Memory B cell (primary cell): Measurements from ENCODE around the gene UNK.
"Not testable (repeated sequence)": the region's sequence is repeated elsewhere in the genome, so short reads cannot be mapped to it uniquely, and the experiment has no call there.

Experiments used
- ATAC-seq: fragments of 150-1000 bp; cut with Tn5 transposase; 2 replicates; pipeline ENCODE4 v1.10.0; 2021; ENCODE audit warnings: low read depth, mild to moderate bottlenecking, moderate library complexity
- DNase-seq, 2 donors: peaks; one replicate each; pipeline ENCODE4 v3.0.0; 2022; ENCODE audit warnings: low spot score in 2 of 2
- H3K27ac Mint-ChIP-seq: one replicate; pipeline ENCODE4 v1.8.0; 2022; ENCODE audit warnings: mild to moderate bottlenecking, moderate library complexity, mixed read lengths
- H3K27me3 Mint-ChIP-seq: one replicate; pipeline ENCODE4 v1.8.0; 2022; ENCODE audit warnings: mixed read lengths
- H3K36me3 Mint-ChIP-seq: one replicate; pipeline ENCODE4 v1.8.0; 2022; ENCODE audit warnings: mild to moderate bottlenecking, mixed read lengths
- H3K4me1 Mint-ChIP-seq: one replicate; pipeline ENCODE4 v1.8.0; 2022; ENCODE audit warnings: mixed read lengths
- H3K4me3 Mint-ChIP-seq: one replicate; pipeline ENCODE4 v1.8.0; 2022; ENCODE audit warnings: mild to moderate bottlenecking, moderate library complexity, mixed read lengths
- H3K9me3 Mint-ChIP-seq: one replicate; pipeline ENCODE4 v1.8.0; 2022; ENCODE audit warnings: mixed read lengths

Gene UNK

DNA sequence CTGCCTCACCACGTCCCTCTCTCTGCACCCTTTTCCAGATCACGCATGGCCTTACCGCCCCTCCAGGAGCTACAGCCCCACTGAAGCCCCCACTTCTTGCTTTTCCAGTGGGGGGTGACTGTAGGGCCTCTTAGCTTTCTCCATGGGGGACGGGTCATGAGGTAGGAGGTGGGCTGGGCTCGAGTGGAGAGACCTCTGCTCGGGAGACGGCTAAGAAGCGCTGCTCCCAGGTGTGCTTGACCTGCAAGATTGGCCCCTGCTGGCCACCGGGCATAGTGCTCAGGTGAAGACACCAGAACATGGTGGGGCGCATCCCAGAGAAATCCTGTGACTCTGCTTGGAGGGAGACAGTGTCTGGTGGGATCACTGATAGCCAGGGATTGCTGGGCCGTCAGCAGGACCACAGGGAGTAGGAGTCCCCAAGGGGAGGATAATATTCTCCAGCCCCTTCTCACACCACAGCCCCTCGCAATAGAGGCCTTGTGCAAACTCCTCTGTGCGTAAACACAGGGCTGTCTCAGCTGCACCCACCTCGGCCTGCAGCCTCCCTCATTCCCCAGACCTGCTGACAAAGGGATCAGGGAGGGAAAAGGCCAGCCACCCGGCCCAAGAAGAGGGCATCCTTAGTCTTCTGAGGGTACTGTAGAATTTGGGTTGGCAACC, 10.7 kb upstream of the UNK start:
- no peak overlapping the region for H3K27ac Mint-ChIP-seq

DNA sequence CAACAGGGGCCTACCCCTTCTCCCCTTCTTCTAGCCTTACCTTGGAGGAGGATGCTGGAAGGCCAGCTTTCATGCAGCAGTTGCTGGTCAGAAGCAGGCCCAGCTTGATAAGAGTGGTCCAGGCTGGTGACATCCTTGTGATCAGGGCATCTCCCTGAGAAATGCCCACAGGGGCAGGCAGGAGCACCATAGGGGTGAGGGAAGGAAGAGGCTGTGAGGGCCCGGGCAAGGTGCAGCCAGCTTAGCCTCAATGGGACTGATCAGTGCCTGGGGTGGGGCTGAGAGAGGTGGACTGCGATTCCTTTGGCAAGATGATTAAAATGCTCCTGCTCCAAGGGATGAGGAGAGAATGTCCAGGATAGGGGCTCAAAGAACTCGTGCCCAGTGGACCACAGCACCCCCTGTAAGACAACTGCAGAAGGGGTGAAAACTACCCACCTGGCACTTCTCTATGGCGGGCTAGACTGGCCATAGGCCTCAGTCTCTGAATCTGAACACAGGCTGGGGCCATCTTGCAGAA, 10.1 kb upstream of the UNK start:
- no peak overlapping the region for H3K4me3 Mint-ChIP-seq
- ATAC-seq (no peak), DNase-seq (no peak)
- H3K36me3 Mint-ChIP-seq, result peaks cover 13% of the 10 kb centered on the region
- no peak overlapping the region for H3K27ac Mint-ChIP-seq
- no peaks in the 10 kb centered on the region for H3K9me3 Mint-ChIP-seq
- H3K27me3 Mint-ChIP-seq, result no peaks in the 10 kb centered on the region
- H3K4me1 Mint-ChIP-seq, result peaks cover 23% of the 10 kb centered on the region

More for the DNA sequence above, 10.7 kb upstream of the UNK start:
- ATAC-seq (no peak), DNase-seq (no peak)
- Mint-ChIP-seq H3K9me3 (no peaks in the 10 kb centered on the region), H3K27me3 (no peaks in the 10 kb centered on the region), H3K4me1 (peaks cover 22% of the 10 kb centered on the region), H3K4me3 (no peak overlapping the region), H3K36me3 (peaks cover 12% of the 10 kb centered on the region)

DNA sequence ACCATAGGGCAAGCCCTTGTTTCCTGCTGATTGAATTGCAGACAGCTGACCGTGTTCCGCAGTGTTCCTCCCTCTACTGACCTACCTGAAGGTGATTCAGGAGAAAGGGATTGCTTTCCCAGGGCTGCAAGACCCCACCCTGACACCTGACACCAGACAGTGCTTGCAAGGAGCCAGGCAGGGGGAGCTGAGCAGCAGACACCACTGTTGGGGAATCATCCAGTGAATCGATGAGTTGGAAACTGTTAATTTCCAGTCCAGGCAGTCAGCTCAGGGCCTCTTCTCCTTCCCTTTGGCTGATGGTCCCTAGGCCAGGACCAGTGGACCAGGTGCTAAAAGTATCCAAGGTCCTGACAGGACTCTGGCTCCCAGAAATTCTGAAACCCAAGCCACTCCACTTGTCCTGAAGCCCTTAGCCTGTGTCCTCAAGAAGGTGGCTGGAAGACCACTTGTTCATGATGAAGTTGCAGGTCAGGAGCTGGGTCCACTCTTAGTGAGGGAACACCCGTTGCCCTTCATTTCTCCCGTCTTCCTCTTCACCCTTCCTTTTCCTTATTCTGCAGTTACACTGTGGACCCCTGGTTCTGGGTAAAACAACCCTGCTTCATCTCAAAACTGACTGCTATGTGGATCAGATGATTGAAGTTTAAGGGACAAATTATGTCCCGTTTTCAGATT, 9.5 kb upstream of the UNK start:
- no peak overlapping the region for H3K4me3 Mint-ChIP-seq
- peak overlapping the region; percentile 100 for H3K27ac Mint-ChIP-seq
- ATAC-seq, result no peak
- peaks cover 27% of the 10 kb centered on the region for H3K4me1 Mint-ChIP-seq
- peaks cover 15% of the 10 kb centered on the region for H3K36me3 Mint-ChIP-seq
- H3K27me3 Mint-ChIP-seq, result no peaks in the 10 kb centered on the region
- H3K9me3 Mint-ChIP-seq, result no peaks in the 10 kb centered on the region
- no peak for DNase-seq

DNA sequence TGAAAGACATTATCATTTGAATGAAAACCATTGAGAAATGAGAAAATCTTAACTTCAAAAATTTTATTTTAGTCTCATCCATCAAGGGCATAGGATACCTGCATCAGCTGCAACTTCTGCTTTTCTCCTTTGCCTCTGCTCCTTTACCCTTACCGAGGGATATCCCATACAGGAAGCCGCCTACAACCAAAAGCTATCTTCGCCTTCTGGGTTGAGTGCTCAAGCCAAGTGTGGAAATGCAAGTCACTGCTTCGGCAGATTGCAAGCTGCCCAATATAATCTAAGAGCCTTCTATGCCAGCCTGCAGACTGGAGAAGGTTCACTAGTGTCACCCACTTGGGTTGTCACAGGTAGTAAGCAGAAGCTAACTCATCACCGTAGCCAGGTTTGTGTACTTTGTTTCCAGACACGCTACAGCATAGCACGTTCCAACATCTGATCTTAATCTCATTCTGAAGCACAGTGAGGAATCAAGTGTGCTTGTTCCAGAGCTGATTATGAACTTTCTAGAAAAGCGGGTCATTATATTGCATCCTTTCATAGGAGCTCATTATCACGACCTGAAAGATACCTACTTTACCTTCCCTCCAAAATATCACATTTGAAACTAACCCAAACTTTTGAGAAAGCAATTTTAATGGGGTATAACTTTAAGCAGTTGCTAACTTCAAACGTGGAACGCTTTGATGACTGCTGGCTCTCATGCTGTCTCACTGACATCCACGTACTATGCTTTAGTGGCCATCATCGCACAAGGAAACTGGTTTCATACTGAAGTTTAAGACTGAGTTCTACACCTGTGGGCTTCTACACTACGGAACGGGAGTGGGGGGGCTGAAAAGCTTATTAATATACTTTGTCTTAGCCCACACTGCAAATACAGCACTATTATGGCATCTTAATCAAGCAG, 8.0 kb upstream of the UNK start:
- no peaks in the 10 kb centered on the region for H3K9me3 Mint-ChIP-seq
- peak in 1 of 2 donors; percentile 54 for DNase-seq
- peak overlapping the region; percentile 100 for H3K27ac Mint-ChIP-seq
- H3K36me3 Mint-ChIP-seq, result peaks cover 15% of the 10 kb centered on the region
- H3K4me1 Mint-ChIP-seq, result peaks cover 27% of the 10 kb centered on the region
- no peaks in the 10 kb centered on the region for H3K27me3 Mint-ChIP-seq
- ATAC-seq, result peak; percentile 6
- H3K4me3 Mint-ChIP-seq, result peak overlapping the region; percentile 76

DNA sequence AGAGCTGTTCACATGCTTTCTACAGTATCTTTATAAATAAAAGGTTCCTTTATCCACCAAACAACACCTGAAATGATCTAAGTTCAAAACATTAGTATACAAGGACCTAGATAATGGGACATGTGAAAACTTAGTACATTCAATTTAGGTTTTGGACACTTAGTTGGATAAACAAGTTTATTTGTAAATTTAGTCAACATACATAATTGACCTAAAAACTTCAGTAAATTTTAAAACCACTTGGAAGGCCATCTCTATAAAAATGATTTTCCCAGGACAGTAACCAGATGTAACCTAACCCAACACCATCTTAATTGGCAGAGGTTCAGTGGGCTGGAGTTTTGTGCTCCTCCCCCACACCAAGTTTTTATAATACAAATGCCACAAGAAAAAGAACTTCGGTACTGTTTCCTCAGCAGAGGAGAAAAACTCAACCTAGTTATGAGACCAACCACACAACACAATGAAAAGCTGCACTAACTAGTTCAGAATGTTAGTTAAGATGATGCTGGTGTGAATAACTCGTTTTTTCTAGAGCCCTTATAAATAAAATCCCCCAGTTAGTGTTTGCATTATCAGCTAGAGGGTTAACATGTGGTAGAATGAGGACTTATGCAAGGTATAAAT, 7.2 kb upstream of the UNK start:
- H3K36me3 Mint-ChIP-seq, result peaks cover 15% of the 10 kb centered on the region
- H3K27ac Mint-ChIP-seq, result peak overlapping the region; percentile 100

DNA sequence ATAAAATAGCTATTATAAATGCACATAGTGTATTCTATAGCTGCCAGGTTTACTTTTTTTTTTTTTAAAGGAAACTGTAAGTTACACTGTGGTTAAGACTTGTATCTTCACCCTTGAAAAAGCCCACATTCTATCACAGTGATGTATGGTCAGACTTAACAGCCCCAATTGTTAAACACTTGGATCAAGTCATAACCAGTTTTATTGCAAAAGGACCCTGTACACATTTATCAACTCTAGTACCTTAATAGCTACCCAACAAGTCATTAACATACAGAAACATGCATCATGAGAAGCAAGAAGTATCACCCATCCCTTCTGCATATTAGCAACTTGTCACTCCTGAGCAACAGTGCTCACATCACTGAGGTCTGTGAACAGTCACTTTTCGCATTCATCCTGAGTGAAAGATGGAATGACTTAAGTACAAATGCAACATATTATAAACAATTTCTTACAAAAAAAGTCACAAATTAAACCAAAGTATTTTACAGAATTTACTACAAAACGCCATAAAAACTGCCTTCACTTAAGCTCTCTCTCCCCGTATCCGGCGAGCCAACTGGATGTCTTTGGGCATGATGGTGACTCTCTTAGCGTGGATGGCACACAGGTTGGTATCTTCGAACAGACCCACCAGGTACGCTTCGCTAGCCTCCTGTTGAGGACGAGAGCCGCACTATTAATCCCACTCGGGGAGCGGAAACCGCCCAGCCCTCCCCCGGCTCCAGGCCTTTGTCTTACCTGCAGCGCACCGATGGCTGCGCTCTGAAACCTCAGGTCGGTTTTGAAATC, 6.3 kb upstream of the UNK start:
- DNase-seq, result not testable (repeated sequence)

More for the DNA sequence above, 7.2 kb upstream of the UNK start:
- DNase-seq (no peak), ATAC-seq (no peak)
- Mint-ChIP-seq H3K4me3 (peak overlapping the region; percentile 76), H3K27me3 (no peaks in the 10 kb centered on the region), H3K4me1 (peaks cover 25% of the 10 kb centered on the region), H3K9me3 (no peaks in the 10 kb centered on the region)

DNA sequence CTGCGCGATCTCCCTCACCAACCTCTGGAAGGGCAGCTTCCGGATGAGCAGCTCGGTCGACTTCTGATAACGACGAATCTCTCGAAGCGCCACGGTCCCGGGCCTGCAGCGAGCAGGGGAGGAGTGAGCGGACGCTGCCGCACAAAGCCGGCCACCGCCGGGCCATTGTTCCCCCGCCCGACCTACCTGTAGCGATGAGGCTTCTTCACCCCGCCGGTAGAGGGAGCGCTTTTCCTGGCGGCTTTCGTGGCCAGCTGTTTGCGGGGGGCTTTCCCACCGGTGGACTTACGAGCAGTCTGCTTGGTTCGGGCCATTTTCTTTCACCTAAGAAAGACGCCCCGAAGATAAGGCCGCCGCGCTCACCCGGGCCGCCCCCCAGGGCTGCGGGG, 5.8 kb upstream of the UNK start:
- ATAC-seq (peak; percentile 15), DNase-seq (peak in 1 of 2 donors; percentile 64)
- peak overlapping the region; percentile 96 for H3K4me3 Mint-ChIP-seq
- H3K27me3 Mint-ChIP-seq, result no peaks in the 10 kb centered on the region
- peak overlapping the region; percentile 100 for H3K27ac Mint-ChIP-seq
- H3K4me1 Mint-ChIP-seq, result peaks cover 27% of the 10 kb centered on the region
- peaks cover 15% of the 10 kb centered on the region for H3K36me3 Mint-ChIP-seq
- H3K9me3 Mint-ChIP-seq, result no peaks in the 10 kb centered on the region

More for the DNA sequence above, 6.3 kb upstream of the UNK start:
- not testable (repeated sequence) for H3K9me3 Mint-ChIP-seq, H3K27me3 Mint-ChIP-seq, ATAC-seq
- H3K36me3 Mint-ChIP-seq, result peaks cover 15% of the 10 kb centered on the region
- H3K27ac Mint-ChIP-seq, result peak overlapping the region; percentile 100
- peak overlapping the region; percentile 96 for H3K4me3 Mint-ChIP-seq
- H3K4me1 Mint-ChIP-seq, result peaks cover 27% of the 10 kb centered on the region

DNA sequence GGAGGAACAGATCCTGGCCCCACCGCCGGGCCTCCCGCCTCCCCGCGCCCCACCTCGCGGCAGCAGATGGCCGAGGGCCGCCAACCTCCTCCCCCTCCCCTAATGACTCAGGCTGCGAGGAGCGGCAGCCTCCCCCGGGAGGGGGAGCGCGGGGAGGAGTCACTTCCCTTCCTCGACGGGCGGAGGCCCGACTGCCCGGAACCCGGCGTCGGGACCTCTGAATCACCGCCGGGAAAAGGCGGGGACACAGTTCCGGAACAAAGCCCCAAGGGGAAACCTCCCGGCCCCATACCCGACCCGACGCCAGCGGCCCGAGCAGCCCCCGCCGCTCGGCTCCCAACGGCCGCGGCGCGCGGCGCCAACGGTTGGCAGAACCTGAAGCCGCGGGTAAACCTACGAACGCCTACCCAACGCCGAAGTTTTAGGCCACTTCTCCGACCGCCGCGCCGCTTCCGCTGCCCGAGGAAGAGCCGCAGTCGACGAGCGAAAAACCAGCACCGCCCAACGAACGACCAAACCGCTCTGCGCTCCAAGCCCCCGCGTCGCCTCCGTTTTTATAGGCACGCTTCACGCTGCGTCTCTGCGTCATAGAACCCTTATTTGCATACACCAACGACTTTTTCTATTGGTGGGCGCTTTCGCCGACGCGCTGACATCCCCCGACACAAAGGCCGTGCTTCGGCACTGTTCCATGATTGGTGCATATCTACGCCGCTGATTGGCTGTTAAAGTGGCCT, 5.2 kb upstream of the UNK start:
- peak; percentile 64 for ATAC-seq
- Mint-ChIP-seq H3K4me1 (peaks cover 26% of the 10 kb centered on the region), H3K27me3 (no peaks in the 10 kb centered on the region), H3K36me3 (peaks cover 15% of the 10 kb centered on the region), H3K9me3 (no peaks in the 10 kb centered on the region), H3K27ac (peak overlapping the region; percentile 100), H3K4me3 (peak overlapping the region; percentile 96)
- DNase-seq, result peak; percentile 89 to 92

DNA sequence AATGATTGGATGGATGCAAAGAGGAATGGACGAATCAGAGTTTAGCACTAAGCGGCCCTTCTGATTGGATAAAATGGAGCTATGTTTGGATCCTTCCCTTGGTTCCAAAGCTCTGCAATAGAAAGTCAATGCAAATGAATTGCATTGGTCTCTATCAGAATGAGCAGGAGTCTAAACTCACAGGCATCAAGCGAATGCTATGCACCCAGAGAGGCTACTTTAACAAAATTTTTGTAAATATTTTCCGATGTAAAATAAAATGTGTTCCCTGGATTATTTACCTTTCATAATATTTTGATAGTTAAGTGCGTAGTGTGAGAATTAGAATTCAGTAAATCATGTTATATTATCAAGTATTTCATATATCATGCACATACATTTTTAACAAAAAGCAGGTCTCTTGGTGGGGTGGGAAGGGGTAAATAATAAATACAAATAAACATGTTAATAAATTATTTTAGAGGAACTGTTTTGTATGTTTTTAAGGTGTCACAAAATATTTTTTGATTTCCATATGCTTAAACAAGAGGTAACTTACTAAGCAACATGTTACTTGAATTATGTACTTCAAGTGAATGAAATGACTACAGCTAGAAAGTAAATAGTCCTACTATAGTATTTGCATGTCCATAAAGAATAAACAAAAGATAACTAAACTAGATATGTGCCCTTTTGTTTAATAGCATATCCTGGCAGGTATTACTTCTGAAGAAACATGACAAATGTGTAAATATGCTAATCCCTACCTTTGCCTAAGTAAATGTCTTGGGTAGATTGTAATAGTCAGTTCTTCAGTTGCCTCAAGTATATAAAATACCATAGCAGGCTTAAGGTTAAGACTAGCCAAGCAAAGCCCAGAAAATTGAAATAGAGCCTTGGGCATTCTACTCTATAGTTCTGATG, 4.4 kb upstream of the UNK start:
- Mint-ChIP-seq H3K36me3 (peaks cover 15% of the 10 kb centered on the region), H3K27me3 (no peaks in the 10 kb centered on the region), H3K9me3 (no peaks in the 10 kb centered on the region), H3K27ac (peak overlapping the region; percentile 100), H3K4me3 (peak overlapping the region; percentile 96), H3K4me1 (peaks cover 28% of the 10 kb centered on the region)
- ATAC-seq (no peak), DNase-seq (no peak)

DNA sequence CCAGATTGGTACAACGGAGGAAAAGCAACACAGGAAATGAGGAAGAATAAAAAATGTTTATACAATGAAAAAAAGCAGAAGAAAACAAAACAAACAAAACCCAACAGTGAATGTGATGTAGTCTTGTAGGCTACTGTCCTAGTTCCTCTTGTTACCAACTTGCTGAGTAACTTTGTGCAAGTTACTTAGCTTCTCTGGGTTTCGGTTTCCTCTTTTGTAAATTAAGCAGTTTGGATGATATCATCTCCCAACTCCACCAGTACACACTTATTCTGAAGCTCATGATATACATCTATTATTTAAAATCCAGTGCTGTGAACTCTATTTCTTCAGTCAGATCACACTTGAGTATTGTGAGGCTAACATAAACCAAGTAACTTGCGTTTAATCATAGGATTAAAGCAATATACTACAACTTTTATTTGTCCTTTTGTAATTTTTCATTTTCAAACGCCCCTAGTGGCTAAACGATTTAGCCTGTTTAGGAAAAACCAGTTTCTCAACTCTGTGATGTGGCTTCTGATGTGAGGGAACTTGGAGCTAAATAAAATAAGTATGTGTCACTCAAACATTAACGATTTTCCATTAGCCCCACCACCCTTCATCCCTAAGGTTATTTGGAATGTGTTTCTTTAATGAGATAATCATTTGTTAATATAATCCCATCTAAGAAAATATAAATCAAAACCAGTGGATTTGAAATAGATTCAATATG, 1.4 kb upstream of the UNK start:
- Mint-ChIP-seq H3K4me1 (peaks cover 24% of the 10 kb centered on the region), H3K4me3 (peak overlapping the region; percentile 94), H3K36me3 (peaks cover 10% of the 10 kb centered on the region), H3K27me3 (no peaks in the 10 kb centered on the region), H3K9me3 (no peaks in the 10 kb centered on the region), H3K27ac (peak overlapping the region; percentile 100)
- peak; percentile 21 for ATAC-seq
- peak in 1 of 2 donors; percentile 56 for DNase-seq

DNA sequence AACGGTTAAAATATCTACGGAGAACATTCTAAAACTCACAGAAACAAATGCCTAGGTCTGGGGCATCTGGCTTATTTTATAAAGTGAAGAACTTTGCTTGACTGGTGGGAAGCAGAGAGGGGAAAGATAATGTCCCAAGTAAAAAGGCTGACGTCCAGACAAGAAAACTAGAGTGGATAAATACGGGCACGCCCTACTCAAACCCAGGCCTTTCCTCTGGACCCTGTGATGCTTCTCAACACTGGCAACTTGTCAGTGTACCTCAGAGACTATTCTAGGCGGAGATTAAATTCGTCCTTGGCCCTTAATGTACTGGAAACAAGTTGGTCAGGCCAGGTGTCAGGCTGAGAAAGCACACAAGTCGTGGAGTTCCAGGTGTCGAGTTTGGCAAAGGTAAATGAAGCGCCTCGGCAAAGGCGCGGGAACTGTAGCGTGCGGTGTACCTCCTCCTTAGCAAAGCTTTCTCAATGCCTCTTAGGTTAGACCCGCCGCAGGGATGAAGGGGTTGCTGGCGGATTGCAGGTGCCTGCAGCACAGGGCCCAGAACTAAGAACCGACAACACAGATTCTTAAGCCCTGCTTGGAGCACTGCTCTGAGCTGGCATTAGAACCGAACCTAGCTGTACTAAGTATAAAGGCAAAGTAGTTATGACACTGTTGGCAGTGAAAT, 668 bp upstream of the UNK start:
- Mint-ChIP-seq H3K27ac (peak overlapping the region; percentile 100), H3K36me3 (peaks cover 3% of the 10 kb centered on the region), H3K9me3 (no peaks in the 10 kb centered on the region), H3K4me3 (peak overlapping the region; percentile 94), H3K27me3 (no peaks in the 10 kb centered on the region), H3K4me1 (peaks cover 22% of the 10 kb centered on the region)
- ATAC-seq (no peak), DNase-seq (no peak)
